Measurements from ENCODE around the gene GMFB. TPM values are rescaled to one million over a fixed set of nuclear protein-coding genes. Genes with fewer than 3 reads are reported as not detected.
"Not testable (repeated sequence)": the region's sequence is repeated elsewhere in the genome, so short reads cannot be mapped to it uniquely, and the experiment has no call there.

GMFB gene
- total RNA-seq, 1 donor from 2014 or later = 86.0 TPM

GRCh38 chr14:54459106-54459505 lies 29.7 kb downstream of the GMFB start:
- no peak for DNase-seq (ENCODE audit: low spot score)

DNA sequence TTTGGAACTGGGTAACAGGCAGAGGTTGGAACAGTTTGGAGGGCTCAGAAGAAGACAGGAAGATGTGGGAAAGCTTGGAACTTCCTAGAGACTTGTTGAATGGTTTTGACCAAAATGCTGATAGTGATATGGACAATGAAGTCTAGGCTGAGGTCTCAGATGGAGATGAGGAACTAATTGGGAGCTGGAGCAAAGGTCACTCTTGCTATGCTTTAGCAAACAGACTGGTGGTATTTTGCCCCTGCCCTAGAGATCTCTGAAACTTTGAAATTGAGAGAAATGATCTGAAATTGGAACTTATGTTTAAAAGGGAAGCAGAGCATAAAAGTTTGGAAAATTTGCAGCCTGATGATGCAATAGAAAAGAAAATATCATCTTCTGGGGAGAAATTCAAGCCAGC lies 30.2 kb downstream of the GMFB start:
- not testable (repeated sequence) for DNase-seq (ENCODE audit: low spot score)

GRCh38 chr14:54457609-54457996 lies 31.2 kb downstream of the GMFB start:
- DNase-seq (ENCODE audit: low spot score) = no peak

GRCh38 chr14:54456820-54457608 lies 31.8 kb downstream of the GMFB start:
- DNase-seq (ENCODE audit: low spot score) = not testable (repeated sequence)

- no peak for DNase-seq (ENCODE audit: low spot score)
These were observed 33.4 kb downstream of the GMFB start for GRCh38 chr14:54455363-54455762.

GRCh38 chr14:54453990-54454389 lies 34.8 kb downstream of the GMFB start:
- DNase-seq (ENCODE audit: low spot score) = not testable (repeated sequence)

GRCh38 chr14:54453252-54453651 lies 35.5 kb downstream of the GMFB start:
- DNase-seq (ENCODE audit: low spot score) = no peak

DNA sequence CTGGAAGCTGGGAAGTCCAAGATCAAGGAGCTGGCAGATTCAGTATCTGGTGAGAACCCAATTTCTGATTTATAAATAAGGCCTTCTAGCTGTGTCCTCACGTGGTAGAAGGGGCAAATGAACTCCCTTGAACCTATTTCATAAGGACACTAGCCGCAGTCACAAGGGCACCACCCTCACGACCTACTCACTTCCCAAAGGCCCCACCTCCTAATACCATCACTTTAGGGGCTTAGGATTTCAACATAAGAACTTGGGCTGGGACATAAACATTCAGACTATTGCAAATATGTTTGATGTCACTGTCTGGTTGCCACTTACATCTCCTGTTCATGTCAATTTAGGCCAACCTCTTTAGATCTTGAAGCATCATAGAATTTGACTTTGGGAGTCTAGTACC lies 36.8 kb downstream of the GMFB start:
- no peak for DNase-seq (ENCODE audit: low spot score)

GRCh38 chr14:54451121-54451601 lies 37.6 kb downstream of the GMFB start:
- no peak for DNase-seq (ENCODE audit: low spot score)

DNA sequence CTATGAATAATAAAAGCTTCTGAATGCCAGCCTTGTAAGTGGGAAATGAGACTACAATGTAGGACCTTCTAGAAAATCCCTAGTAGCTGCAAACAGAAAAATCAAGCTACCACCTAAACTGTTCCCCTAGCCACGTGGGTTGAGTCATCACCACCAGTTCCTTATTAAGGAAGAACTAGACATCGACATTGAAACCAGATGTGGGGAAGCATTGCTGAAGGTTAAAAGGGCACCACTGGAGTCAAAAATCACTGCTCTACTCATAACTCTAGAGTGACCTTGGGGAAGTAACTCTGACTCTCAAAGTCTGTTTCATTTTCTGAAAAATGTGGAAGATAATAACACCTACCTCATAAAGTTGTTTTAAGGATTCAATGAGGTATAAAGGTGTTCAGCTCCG lies 38.2 kb downstream of the GMFB start:
- no peak for DNase-seq (ENCODE audit: low spot score)

- DNase-seq (ENCODE audit: low spot score) = no peak
These were observed 41.5 kb downstream of the GMFB start for GRCh38 chr14:54447231-54447692.

- no peak for DNase-seq (ENCODE audit: low spot score)
These were observed 42.6 kb downstream of the GMFB start for GRCh38 chr14:54446161-54446693.

DNA sequence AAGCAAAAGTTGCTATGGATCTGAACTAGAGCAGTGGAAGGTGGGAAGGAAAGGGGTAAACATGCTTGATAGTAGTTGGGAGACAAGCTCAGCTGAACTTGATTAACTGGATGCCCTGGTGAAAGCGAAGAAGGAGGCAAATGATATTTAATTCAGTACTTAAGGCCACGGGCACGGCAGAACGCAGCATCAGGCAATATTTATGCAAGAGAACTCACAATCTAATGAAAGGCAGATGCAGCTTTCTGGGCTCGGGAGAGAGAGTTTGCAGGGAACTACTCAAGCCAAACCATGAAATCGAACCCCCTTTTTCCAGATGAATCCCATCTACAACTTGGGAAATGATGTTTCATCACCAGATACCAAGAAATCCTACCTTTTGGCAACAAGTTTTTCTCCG lies 44.1 kb downstream of the GMFB start:
- no peak for DNase-seq (ENCODE audit: low spot score)

GRCh38 chr14:54443981-54444380 lies 44.8 kb downstream of the GMFB start:
- no peak for DNase-seq (ENCODE audit: low spot score)

GRCh38 chr14:54442961-54443360 lies 45.8 kb downstream of the GMFB start:
- DNase-seq (ENCODE audit: low spot score) = not testable (repeated sequence)

GRCh38 chr14:54440873-54441868 lies 47.6 kb downstream of the GMFB start, which contains the start of gene CNIH1:
TSS of gene CNIH1 (minus strand) at chr14:54441374. CDS start at chr14:54441327, 47 bp downstream.
- DNase-seq (ENCODE audit: low spot score) = peak; percentile 98

- no peak for DNase-seq (ENCODE audit: low spot score)
These were observed 48.3 kb downstream of the GMFB start for GRCh38 chr14:54440476-54440872.

DNA sequence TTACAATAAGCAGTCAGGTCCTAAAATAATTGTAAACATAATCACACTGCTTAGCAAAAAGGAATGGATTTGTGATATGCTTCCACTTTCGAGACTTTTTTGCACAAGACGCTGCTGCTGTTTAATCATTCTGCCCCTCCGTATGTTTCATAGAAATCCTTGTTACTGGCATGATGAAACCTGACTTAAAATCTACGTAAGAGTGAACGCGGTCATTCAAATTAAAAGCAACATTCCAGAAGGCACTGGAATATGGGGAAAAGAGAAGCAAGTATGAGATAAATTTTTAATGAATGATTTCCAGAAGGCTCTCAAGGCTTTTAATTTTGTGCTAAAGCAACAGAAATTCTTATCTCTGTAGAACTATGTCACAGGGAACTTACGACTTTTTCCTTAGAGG lies 48.7 kb downstream of the GMFB start:
- no peak for DNase-seq (ENCODE audit: low spot score)

DNA sequence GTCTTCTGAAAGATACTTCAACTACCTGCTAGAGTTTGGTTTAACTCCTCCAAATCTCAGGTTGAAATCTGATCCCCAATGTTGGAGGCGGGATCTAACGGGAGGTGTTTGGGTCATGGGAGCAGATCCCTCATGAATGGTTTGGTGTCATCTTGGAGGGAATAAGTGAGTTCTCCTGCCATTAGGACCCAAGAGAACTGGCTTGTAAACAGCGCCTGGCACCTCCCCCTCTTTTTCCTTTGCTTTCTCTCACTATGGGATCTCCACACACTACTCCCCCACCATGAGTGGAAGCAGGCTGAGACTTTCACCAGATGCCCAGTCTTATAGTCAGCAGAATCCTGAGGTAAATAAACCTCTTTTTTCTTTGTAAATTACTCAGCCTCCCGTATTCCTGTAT lies 50.1 kb downstream of the GMFB start:
- no peak for DNase-seq (ENCODE audit: low spot score)

GRCh38 chr14:54437954-54438353 lies 50.8 kb downstream of the GMFB start:
- not testable (repeated sequence) for DNase-seq (ENCODE audit: low spot score)

DNA sequence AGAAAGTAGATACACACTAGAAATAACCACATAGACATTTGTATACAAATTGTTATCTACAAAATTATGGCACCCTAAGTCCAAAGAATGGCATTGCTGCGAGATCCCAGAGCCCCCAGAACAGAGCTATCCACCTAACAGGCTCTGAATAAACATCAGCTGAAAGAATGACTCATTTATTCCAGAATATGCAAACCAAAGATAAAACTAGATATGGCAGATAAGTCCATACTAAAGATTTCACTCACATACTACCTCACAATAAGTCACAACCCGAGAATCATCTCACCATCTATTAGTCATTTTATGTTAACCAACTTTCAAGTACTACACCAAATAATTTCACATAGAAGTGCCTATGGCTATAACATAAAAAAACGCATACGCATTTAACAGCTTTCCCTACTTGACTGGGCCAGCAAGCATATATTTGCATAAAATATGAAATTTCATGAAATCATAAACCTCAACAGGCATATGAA lies 53.2 kb downstream of the GMFB start:
- DNase-seq (ENCODE audit: low spot score) = no peak

Measured in mesenteric fat pad (tissue), 1 donor.